MM.1S (cell line): ENCODE results near the gene POLR1A.

Experiments
- DNase-seq: peaks from one replicate; pipeline ENCODE4 v3.0.0-alpha.2; 2015
- H2AFZ ChIP-seq: fragments of 300-600 bp; sonication (generic); 2 replicates; pipeline ENCODE4 v1.6.0; 2016; ENCODE audit warnings: antibody characterized with exemption, low read length
- H3F3A ChIP-seq: fragments of 300-600 bp; sonication (generic); 2 replicates; pipeline ENCODE4 v1.6.1; 2016; ENCODE audit warnings: mild to moderate bottlenecking, antibody characterized with exemption, low read length, moderate library complexity, mixed read lengths; ENCODE audit not compliant: insufficient read depth
- H3K27ac ChIP-seq: fragments of 300-600 bp; sonication (generic); 2 replicates; pipeline ENCODE4 v1.5.1; 2016; ENCODE audit warnings: mild to moderate bottlenecking, low read length
- H3K27me3 ChIP-seq: fragments of 300-600 bp; sonication (generic); replicated peaks from 2 replicates; pipeline ENCODE4 v1.6.0; 2016; ENCODE audit warnings: low read length; ENCODE audit not compliant: insufficient read depth
- H3K36me3 ChIP-seq: fragments of 300-600 bp; sonication (generic); replicated peaks from 2 replicates; pipeline ENCODE4 v1.6.1; 2016; ENCODE audit warnings: mild to moderate bottlenecking, low read length, mixed read lengths; ENCODE audit not compliant: insufficient read depth
- H3K4me1 ChIP-seq: fragments of 300-600 bp; sonication (generic); 2 replicates; pipeline ENCODE4 v1.6.1; 2016; ENCODE audit warnings: low read length, mixed read lengths
- H3K4me2 ChIP-seq: fragments of 300-600 bp; sonication (generic); 2 replicates; pipeline ENCODE4 v1.6.0; 2016; ENCODE audit warnings: low read depth, low read length
- H3K4me3 ChIP-seq: fragments of 300-600 bp; sonication (generic); 2 replicates; pipeline ENCODE4 v1.5.1; 2016; ENCODE audit warnings: low read length, mixed read lengths
- H3K79me2 ChIP-seq: fragments of 300-600 bp; sonication (generic); 2 replicates; pipeline ENCODE4 v1.6.1; 2016; ENCODE audit warnings: mixed run types, low read length, mixed read lengths
- H3K9ac ChIP-seq: fragments of 300-600 bp; sonication (generic); 2 replicates; pipeline ENCODE4 v1.6.1; 2016; ENCODE audit warnings: low read length, mixed read lengths
- H3K9me2 ChIP-seq: fragments of 300-600 bp; sonication (generic); replicated peaks from 2 replicates; pipeline ENCODE4 v1.6.1; 2016; ENCODE audit warnings: mild to moderate bottlenecking, low read length, mixed read lengths; ENCODE audit not compliant: insufficient read depth
- H3K9me3 ChIP-seq: fragments of 300-600 bp; sonication (generic); replicated peaks from 2 replicates; pipeline ENCODE4 v1.6.1; 2016; ENCODE audit warnings: mild to moderate bottlenecking, low read length, mixed read lengths; ENCODE audit not compliant: insufficient read depth
- H4K20me1 ChIP-seq: fragments of 300-600 bp; sonication (generic); 2 replicates; pipeline ENCODE4 v1.6.1; 2016; ENCODE audit warnings: mild to moderate bottlenecking, low read length, moderate library complexity, mixed read lengths; ENCODE audit not compliant: insufficient read depth
- CTCF ChIP-seq: fragments of 300-600 bp; sonication (generic); IDR thresholded peaks from 2 replicates; pipeline ENCODE4 v1.5.1; 2016; ENCODE audit warnings: antibody characterized with exemption, low read length, mixed read lengths
- EZH2 ChIP-seq: fragments of 300-600 bp; sonication (generic); optimal IDR thresholded peaks from 2 replicates; pipeline ENCODE3; 2017; ENCODE audit warnings: low read depth, mild to moderate bottlenecking, antibody characterized with exemption, low read length, mixed read lengths
- EZH2phosphoT487 ChIP-seq: fragments of 300-600 bp; sonication (generic); IDR thresholded peaks from 2 replicates; pipeline ENCODE4 v1.6.1; 2018; ENCODE audit warnings: antibody characterized with exemption, low read length

POLR1A gene

GRCh38 chr2:86022661-86023365 lies 82.9 kb downstream of the POLR1A start:
- H3K4me1 ChIP-seq = no peaks in the 10 kb centered on the region
- TF ChIP-seq EZH2 = no peak
- no peak for DNase-seq
- no peak overlapping the region for H2AFZ ChIP-seq
- H3K9me3 ChIP-seq = no peaks in the 10 kb centered on the region
- no peaks in the 10 kb centered on the region for H3K79me2 ChIP-seq
- H3K27ac ChIP-seq = no peak overlapping the region
- H3K4me3 ChIP-seq = no peak overlapping the region
- H3K9me2 ChIP-seq = no peaks in the 10 kb centered on the region
- H3K36me3 ChIP-seq = no peaks in the 10 kb centered on the region
- no peaks in the 10 kb centered on the region for H4K20me1 ChIP-seq
- H3F3A ChIP-seq = no peaks in the 10 kb centered on the region
- H3K9ac ChIP-seq = no peak overlapping the region
- H3K4me2 ChIP-seq = no peak overlapping the region
- no peaks in the 10 kb centered on the region for H3K27me3 ChIP-seq

- H3F3A ChIP-seq = no peaks in the 10 kb centered on the region
- H2AFZ ChIP-seq = no peak overlapping the region
- no peak overlapping the region for H3K4me3 ChIP-seq
- H3K27ac ChIP-seq = no peak overlapping the region
- H3K9ac ChIP-seq = no peak overlapping the region
- no peak for DNase-seq
- no peaks in the 10 kb centered on the region for H3K27me3 ChIP-seq
- H3K9me3 ChIP-seq = no peaks in the 10 kb centered on the region
- H4K20me1 ChIP-seq = no peaks in the 10 kb centered on the region
- H3K4me2 ChIP-seq = no peak overlapping the region
- H3K36me3 ChIP-seq = no peaks in the 10 kb centered on the region
- H3K4me1 ChIP-seq = peaks cover 6% of the 10 kb centered on the region; the same call in 1 of the 2 replicates
- H3K9me2 ChIP-seq = no peaks in the 10 kb centered on the region
- no peak for TF ChIP-seq EZH2
- no peak for TF ChIP-seq EZH2phosphoT487
- no peaks in the 10 kb centered on the region for H3K79me2 ChIP-seq
These were observed 84.0 kb downstream of the POLR1A start for GRCh38 chr2:86021396-86022378.

- TF ChIP-seq EZH2phosphoT487 (no peak), EZH2 (no peak), CTCF (no peak)
- Histone ChIP-seq H3F3A (no peaks in the 10 kb centered on the region), H3K27me3 (no peaks in the 10 kb centered on the region), H3K4me2 (no peak overlapping the region), H3K9me2 (no peaks in the 10 kb centered on the region), H3K9ac (no peak overlapping the region), H3K79me2 (no peaks in the 10 kb centered on the region), H4K20me1 (no peaks in the 10 kb centered on the region), H3K36me3 (no peaks in the 10 kb centered on the region), H3K4me1 (peaks cover 8% of the 10 kb centered on the region; the same call in 1 of the 2 replicates), H3K27ac (no peak overlapping the region), H3K4me3 (no peak overlapping the region), H2AFZ (no peak overlapping the region), H3K9me3 (no peaks in the 10 kb centered on the region)
- no peak for DNase-seq
These were observed 84.7 kb downstream of the POLR1A start for GRCh38 chr2:86020984-86021383.

GRCh38 chr2:86019121-86019520 lies 86.6 kb downstream of the POLR1A start:
- no peaks in the 10 kb centered on the region for H3K79me2 ChIP-seq
- H3K36me3 ChIP-seq = no peaks in the 10 kb centered on the region
- no peak overlapping the region for H3K4me3 ChIP-seq
- H3F3A ChIP-seq = no peaks in the 10 kb centered on the region
- no peaks in the 10 kb centered on the region for H3K27me3 ChIP-seq
- H3K4me1 ChIP-seq = peaks cover 8% of the 10 kb centered on the region; the same call in 1 of the 2 replicates
- no peaks in the 10 kb centered on the region for H4K20me1 ChIP-seq
- H3K9me3 ChIP-seq = no peaks in the 10 kb centered on the region
- H3K9ac ChIP-seq = no peak overlapping the region
- H2AFZ ChIP-seq = no peak overlapping the region
- no peak overlapping the region for H3K4me2 ChIP-seq
- no peaks in the 10 kb centered on the region for H3K9me2 ChIP-seq
- no peak for DNase-seq
- TF ChIP-seq CTCF (no peak), EZH2phosphoT487 (no peak), EZH2 (no peak)
- no peak overlapping the region for H3K27ac ChIP-seq
